Activated CD4-positive, alpha-beta T cell treated with anti-CD3 and anti-CD28 coated beads for 24 hours (primary cell): Measurements from ENCODE around the gene ADAM15.

Experiments used
- DNase-seq, 2 donors: peaks; one replicate each; pipeline ENCODE4 v3.0.0-alpha.2; 2020; ENCODE audit warnings: low read depth in 2 of 2

ADAM15 gene

GRCh38 chr1:155012776-155013602 is 38.1 kb upstream of the ADAM15 start:
- no peak for DNase-seq

- DNase-seq, result no peak
Observed at GRCh38 chr1:155013632-155014031, 37.5 kb upstream of the ADAM15 start.

GRCh38 chr1:155014709-155015508 is 36.2 kb upstream of the ADAM15 start:
- no peak for DNase-seq

DNA sequence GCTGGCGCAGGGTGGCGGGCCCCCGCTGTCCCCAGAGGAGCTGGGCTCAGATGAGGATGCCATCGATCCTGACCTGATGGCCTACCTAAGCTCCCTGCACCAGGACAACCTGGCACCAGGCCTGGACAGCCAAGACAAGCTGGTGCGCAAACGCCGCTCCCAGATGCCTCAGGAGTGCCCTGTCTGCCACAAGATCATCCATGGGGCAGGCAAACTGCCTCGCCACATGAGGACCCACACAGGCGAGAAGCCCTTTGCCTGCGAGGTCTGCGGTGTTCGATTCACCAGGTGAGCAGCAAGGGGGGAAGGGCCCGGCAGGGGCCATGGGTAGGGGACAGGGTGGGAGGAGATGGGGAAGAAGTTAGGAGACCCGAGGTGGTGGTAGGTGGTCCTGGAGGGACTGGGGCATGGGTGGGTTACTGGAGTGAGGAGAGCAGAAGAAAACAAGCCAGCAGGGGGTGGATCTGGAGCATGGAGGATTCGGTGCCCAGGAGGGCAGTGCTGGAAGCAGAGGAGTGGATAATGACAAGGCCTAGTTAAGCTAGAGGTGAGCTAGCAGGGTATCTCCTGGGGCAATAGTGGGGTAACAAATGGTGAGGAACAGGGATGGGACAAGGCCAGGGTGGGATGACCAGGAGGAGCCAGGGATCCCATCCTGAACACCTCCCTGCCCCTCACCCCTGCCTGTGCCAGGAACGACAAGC is 35.4 kb upstream of the ADAM15 start:
- DNase-seq, result no peak

- DNase-seq, result no peak
Observed at GRCh38 chr1:155016231-155016831, 34.8 kb upstream of the ADAM15 start.

GRCh38 chr1:155017041-155017945 is 33.8 kb upstream of the ADAM15 start:
- DNase-seq, result peak; percentile 87 to 90

GRCh38 chr1:155017946-155018316 is 33.2 kb upstream of the ADAM15 start:
- DNase-seq, result no peak

DNA sequence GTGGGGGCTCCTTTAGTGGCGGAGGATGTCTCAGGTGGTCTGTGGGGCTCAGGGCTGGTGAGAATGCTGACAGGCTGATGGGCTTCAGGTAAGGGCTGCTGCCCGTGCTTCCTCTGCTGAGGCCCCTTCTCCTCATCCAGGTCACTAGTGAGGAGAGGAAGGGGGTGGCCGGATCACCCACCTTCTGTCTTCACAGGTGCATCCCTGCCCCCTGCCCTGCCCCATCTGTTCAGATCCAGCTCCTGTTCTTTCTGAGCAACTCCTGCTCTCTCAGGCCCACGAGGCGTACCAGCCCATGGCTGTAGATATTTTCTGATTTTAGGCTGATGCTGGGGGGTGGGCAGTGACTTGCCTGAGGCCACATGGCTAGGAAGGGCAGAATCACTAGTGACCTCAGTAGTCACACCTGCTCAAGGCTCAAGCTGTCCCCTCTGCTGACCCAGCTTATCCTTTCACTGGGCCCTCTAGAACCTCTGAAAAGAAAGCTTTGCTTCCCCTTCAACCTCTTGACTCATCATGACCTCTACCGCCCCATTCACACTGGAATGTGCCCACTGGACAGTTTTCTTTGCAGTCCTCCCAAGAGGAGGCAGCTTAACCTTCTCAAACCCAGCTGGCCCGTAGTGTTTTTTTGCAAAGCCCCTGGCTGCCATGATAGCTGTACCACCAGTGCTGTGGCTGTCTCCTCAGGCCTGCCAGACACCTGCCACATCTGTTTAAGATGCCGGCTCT is 32.3 kb upstream of the ADAM15 start:
- no peak for DNase-seq

DNA sequence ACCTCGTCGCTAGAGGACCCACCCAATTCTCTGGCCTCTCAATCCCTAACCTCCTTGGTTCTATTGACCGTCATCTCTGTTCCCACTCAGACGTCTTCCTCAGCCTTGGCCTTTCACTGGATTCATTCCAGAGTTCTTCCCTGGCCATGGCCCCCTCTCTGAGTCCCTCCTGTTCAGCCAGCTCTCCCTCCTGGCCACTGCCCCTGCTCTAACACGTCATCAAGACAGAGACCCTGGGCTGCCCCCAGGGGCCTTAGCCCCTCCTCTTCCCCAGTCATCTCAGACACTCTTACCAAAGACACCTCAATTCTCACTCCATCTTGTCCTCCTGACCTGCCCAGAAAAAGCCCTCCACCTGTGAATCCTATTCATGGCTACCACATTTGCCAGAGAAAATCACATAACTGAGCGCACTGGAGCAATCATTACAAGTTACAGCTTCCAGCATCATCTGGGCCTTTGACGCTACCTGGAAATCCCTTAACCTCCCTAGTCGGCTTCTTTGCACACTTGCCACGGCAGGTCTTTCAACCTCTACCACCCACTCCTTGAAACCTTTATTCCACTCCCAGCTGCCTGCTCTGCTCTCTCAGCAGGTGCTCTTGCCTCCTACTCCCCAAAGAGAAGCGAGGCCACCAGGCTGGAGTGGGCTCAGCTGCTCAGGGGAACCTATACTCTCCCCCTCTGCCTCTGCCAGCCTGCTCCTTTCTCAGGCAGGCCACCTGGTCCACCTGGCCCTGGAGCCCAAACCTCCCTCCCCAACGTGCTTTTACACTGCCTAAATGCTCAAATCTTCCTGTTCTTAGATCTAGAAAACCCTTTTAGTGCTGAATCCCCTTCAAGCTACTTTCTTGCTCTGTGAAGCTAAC is 31.5 kb upstream of the ADAM15 start:
- DNase-seq, result no peak

DNA sequence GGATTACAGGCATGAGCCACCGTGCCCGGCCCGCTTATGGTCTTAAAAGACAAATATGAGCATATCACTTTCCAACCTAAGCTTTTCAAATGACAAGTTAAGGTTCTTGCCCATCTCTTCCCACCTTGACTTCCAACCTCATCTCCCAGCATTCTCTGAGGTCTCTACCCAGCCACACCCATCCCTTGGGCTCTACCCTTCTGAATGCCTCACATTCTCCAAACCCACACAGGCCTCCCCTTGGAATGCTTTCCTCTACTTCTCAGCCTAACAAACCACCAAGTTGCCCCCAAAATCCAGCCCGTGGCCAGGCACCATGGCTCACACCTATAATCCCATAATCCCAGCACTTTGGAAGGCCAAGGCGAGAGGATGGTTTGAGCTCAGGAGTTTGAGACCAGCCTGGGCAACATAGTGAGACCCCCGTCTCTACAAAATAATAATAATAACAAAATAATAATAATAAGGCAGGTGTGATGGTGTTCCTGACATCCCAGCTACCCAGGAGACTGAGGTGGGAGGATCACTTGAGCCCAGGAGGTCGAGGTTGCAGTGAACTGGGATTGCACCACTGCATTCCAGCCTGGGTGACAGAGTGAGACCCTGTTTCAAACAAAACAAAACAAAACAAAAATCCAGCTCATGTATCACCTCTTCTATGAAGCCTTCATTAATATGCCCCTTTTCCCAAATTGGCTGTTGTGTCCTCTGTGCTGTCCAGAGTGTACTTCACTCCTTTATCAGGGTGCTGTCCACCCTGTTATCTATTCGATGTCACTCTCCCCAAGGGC is 28.8 kb upstream of the ADAM15 start:
- no peak for DNase-seq

- no peak for DNase-seq
Observed at GRCh38 chr1:155022927-155023236, 28.2 kb upstream of the ADAM15 start.

DNA sequence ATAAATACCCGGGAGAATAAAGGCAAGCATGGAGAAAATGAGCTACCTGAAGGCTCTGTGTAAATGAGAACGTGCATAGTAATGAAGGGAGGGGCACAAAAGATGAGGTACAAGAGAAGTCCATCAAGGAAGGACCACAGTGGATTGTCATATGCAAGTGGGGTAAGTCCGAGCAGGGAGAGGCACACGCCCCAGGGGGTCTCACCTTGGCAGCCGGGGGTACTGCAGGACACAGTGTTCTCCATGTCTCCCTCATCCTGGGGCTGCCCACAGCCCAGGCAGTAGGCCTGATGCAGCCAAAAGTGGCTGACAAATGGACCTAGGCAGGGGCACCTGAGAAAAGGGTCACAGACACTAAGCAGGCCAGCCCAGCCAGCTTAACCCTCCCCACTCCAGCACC is 27.5 kb upstream of the ADAM15 start:
- DNase-seq, result no peak

DNA sequence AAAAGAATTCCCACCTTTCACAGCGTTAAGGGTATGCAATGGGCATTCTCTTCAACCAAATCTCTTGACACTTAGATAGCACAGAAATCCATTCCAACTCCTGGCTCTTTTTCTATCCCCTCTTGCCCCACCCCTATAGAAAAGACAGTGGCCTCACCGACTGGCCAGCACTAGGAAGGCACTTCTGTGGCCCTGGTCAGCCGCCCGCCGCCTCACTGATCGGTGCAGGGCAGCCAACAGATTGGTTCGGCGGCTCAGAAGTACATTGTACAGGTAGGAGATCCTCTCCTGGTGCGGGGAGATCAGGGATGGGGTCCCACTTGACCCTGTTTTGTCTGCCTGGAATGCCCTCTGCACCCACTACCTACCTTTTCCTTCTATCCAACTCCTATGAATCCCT is 26.8 kb upstream of the ADAM15 start:
- no peak for DNase-seq

DNA sequence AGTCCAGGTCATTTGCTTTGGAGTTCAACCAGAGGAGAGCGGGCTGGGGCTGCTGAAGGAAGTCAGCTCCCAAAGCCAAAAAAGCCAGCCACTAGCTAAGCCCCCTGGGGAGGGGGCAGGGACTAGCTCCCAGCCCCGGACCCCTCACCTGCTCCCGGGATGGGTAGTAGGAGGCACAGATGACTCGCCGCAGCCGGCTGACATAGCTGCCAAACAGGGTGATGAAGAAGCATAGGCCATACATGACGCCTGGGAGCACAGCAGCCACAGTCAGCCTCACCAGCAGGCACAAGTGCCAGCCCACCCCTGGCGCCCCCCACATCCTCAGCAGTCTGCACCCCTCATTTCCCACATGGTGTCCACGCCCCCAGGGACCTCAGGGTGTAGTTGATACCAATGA is 25.0 kb upstream of the ADAM15 start:
- no peak for DNase-seq

GRCh38 chr1:155026588-155026987 is 24.5 kb upstream of the ADAM15 start:
- no peak for DNase-seq

DNA sequence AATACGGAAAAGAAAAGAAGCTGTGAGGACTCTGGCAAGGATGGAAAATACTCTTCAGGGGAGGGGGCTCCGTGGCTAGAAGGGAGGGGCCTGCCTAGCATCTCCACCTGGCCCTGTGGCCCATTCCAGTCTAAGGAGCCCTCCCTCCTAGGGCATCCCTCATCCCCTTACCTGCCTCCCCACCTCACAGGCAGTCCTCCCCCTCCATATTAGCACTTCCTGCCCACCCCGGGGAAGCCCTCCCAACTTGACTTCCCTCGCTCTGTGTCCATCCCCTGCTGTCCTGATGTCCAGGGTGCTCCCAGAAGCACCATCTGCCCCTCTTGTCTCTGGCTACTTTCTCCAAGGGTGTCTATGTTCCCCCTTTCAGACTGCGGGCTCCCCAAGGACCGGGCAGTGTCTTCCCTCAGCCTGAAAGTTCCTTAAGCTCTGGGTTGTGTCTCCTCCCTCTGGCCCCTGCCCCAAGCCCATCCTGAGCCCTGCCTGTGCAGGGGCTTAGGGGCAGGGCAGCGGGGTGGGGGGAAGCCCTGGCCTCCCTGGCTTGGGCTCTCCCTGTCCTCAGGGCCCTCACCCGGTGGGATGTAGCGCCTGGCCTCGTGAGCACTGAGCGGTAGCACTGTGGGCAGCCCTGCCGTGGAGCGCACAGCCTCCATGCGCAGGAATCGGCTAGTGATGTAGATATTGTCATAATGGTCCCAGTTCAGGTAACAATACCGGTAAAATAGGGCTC is 21.4 kb upstream of the ADAM15 start:
- no peak for DNase-seq

- no peak for DNase-seq
Observed at GRCh38 chr1:155030243-155030795, 20.8 kb upstream of the ADAM15 start.

DNA sequence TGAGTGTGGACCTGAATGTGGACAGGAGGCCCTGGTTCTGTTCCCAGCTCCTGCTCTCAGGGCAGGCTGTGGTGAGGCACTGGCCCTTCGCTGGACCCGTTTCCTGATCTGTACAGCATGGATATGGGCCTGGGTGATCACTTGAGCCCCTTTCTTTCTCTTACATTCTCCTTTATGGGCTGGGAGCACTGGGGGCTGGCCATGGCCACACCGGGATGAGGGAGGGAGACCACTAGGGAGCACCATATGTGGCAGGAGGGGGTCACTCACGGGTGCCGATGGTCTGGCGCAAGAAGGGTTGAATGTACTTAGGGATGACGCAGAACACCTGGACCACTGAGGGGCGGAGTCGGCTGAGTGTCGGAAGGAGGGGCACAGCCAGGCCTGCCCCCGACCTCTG is 20.2 kb upstream of the ADAM15 start:
- no peak for DNase-seq
